Head of caudate nucleus (tissue), 42 donors: ENCODE results near the gene LMO3.
"Not testable (repeated sequence)": the region's sequence is repeated elsewhere in the genome, so short reads cannot be mapped to it uniquely, and the experiment has no call there.

ENCODE experiments used
- DNase-seq, 42 donors: peaks; one replicate each; pipeline versions ENCODE4 v3.0.0 to v3.0.0-alpha.2; 2020 to 2021; ENCODE audit warnings: mixed read lengths in 7 of 42
- intact Hi-C: fragments of 100-400 bp; cut with DNase I; formaldehyde crosslinking; loops from one replicate; pipeline ENCODE4 v1.15.0; 2022

The LMO3 gene

DNA sequence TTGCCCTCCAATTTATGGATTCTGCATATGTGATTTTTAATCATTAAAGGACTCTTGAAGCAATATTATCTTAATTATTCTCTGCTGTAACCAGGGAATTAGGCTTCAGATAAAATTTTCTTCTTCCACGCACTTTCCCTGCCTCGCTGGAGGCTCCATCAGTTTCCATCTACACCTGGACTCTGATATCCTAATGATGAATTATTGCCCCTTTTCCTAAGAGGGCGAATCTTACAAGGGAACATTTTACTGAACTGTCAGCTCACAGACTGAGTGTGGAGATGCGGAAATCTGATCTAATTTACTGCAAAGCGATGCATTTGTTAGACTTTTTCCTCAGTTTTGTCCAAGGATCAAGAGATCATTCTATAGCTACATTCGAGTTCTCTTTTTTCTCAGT is 43.0 kb downstream of the LMO3 start:
- no peak for DNase-seq
- intact Hi-C loops: no loop called here

DNA sequence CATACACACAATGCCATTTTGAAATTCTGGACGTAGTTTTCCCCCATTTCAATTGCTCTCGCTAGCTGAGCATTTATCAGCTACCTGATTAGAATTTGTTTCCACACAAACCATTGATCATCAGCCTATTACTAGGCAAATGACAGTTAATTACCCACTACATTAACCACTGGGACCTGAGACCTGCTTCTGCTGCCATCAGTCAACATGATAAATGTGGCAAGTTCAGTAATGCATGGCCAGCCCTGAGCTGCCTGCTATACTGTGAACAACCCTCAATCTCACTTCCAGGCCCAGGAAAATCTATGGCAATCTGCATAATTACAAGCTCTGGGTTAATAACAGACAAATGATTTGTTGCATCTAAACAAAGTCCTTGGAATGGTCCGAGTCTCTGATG is 43.5 kb downstream of the LMO3 start:
- intact Hi-C loops: no loop called here
- DNase-seq: no peak

DNA sequence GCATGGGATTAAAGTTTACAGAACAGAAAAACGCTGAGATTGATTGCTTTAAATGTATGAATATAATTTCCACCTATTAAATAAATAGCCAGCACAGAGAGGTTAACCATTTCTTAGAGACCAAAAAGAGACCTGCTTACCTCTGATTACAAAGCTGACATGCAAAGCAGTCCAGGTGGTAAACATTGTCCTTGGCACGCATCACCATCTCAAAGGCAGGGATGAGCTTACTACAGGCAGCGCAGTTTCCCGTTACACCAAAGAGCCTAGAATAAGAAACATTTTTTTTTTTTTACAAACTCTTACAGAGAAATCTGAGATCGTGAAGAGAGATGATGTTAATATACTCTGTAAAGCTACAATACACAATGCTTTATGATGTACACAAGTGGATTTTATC is 45.7 kb downstream of the LMO3 start:
- intact Hi-C loops: no loop called here
- no peak for DNase-seq

DNA sequence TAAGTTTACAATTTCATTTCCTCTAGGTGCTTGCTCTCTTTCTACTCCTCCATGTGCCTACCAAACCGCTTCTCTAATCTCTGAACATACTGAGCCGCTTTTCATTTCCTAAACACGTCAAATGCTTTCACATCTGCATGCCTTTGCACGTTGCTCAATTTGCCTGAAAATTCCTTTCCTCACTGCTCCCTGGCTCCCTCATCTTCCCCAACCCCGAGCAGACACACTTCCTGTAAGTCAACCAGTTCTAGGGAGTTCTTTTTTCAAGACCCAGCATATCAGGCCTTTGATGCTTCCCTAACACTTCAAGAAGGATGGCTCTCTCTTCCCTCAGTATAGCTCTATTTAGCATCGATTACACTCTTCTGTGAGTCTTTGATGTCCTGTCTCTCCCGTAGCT is 50.3 kb downstream of the LMO3 start:
- intact Hi-C loops: no loop called here
- DNase-seq: peak in 4 of 42 donors; percentile 21 to 49 (median 26)

DNA sequence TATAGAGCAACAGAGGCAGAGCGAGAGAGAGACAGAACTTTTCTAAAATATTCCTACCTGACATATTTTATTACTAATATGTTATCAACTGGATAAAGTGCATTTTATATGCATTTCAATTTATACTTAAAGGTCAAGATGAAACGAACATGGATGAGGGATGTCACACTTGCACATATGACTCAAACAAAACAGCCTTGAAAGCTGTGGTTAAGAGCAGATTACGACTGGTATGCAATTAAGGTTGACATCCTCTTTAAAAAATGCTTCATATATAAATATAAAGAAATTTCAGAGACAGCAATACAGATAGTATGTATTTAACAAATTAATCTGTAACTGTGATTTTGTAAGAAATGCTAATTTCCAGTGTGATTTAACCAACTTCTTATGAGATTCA is 52.5 kb downstream of the LMO3 start:
- no peak for DNase-seq
- intact Hi-C loops: no loop called here

DNA sequence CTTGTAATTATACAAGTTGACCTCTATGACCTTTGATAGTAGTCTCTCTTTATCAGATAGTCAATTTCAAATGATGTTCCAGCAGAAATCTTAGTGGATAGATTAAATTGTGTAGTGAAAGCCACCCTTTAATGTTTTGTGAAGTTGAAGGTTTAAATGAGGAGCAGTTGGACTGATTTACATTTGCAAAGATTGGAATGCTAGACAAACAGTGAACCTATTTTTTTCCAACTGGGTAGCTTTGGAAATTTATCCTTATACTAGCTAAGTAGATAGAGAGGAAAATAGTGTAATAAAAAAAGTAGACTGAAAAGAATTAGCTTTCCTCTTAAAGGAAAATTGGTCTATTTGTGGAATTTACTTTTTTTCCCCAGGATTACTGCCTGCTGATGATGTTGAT is 53.7 kb downstream of the LMO3 start:
- DNase-seq: no peak
- intact Hi-C loops: no loop called here

DNA sequence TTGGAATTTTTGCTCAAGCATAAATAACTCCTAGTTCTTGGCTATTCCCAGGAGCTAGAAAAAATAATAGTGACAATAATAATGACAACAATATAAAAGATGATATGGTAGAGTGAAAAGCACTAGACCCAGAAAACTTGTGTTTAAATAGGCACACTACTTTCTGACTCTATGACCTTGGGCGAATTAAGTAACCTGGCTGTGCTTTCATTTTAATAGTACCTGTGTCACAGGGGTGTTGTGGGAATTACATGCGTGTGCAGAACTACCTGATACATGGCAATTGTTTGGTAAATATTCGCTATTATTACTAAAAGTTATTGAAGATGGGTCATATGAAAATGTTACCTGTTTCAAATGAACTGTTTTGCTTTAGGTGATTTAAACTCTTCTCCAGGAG is 60.1 kb downstream of the LMO3 start:
- no peak for DNase-seq
- intact Hi-C loops: no loop called here

DNA sequence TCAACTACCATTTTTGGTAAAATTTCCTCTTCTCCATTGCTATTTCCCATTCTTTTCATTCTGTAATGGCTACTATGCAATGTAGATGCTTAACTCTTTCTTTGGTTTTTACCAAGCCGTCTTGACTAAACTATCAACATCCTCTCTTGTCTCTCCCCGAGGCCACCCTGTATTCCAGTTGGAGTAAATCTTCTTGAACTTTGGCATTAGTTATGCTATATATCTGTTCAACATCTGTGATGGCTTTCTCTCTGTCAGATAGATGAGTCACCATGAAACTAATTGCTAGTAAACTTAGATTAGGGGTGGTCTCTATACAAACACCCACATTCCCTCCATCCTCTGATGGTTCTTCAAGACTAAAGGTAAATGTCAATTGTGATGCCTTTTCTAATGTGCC is 63.4 kb downstream of the LMO3 start:
- intact Hi-C loops: no loop called here
- no peak for DNase-seq

DNA sequence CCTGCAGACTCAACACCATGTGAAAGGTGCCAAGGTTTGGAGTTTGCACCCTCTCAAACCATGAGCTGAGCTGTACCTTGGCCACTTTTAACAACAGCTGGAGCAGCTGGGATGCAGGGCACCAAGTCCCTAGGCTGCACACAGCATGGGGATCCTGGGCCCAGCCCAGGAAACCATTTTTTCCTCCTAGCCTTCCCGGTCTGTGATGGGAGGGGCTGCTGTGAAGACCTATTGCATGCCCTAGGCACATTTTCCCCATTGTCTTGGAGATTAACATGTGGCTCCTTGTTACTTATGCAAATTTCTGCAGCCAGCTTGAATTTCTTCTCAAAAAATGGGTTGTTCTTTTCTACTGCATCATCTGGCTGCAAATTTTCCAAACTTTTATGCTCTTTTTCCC is 68.3 kb downstream of the LMO3 start:
- intact Hi-C loops: not testable (repeated sequence)

DNA sequence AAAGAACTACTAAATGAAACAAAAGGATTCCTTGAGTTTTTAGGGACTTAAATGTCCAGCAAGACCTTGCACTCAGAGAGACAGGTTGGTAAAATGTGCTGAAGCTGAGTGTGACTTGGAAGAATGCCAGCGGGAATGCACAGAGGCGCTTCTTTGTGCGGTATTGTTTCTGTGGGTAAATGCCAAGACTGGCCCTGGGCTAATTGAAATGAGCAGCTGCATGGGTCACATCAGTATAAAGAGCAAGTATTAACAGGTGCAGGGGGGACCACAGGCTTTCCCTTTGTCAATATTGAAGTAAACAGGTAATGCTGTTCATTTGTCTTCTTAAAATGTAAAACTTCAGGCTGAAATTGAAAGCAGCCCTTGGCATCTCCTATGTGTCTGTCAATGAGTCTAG is 74.3 kb downstream of the LMO3 start:
- intact Hi-C loops: no loop called here
- peak in 3 of 42 donors; percentile 12 to 20 (median 16) for DNase-seq

More for the DNA sequence above, 68.3 kb downstream of the LMO3 start:
- not testable (repeated sequence) for DNase-seq

DNA sequence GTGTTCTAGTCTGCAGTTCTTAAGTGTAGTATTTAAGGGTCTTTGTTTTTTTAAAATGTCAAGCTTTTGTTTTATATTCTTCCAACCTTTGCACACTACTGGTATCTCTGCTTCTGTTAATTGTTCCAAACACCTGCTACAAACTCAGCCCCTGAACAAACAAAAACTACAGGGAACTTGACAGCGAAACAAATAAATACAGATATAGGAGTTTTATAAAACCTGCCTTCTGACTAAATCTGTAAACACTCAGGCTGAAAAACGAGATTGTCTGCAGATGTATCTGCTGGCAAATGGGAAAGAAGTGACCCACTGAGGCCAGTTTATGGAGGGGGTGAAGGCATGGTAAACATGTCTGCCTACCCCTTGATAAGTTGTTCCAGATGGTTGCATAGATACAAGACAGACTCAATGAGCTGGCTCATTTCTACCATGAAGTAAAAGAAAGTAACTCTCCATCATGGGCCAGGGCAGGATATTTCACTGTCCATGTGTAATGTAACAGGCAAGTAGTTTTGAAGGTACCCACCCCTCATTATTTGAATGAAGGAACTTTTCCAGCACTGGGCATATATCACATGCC is 75.6 kb downstream of the LMO3 start:
- no peak for DNase-seq
- intact Hi-C loops: no loop called here

DNA sequence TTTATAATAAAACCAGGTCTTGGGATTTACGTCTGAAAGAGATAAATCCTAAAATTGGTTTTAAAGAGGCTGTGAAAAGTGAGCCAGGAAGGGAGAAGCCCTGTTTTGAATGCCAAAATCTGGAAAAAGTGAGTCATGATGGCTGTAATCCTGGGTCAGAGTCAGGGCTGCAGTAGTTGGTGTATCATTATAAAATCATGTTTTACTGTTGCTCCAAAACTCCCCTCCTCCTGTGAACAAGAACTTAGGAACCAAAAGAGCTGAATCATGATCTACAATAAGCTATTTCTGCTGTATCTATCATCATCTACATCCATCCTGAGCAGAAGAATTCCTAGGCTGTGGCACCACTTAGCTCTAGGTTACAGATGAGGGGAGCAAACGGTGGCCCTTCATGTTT is 79.3 kb downstream of the LMO3 start:
- intact Hi-C loops: no loop called here
- no peak for DNase-seq

DNA sequence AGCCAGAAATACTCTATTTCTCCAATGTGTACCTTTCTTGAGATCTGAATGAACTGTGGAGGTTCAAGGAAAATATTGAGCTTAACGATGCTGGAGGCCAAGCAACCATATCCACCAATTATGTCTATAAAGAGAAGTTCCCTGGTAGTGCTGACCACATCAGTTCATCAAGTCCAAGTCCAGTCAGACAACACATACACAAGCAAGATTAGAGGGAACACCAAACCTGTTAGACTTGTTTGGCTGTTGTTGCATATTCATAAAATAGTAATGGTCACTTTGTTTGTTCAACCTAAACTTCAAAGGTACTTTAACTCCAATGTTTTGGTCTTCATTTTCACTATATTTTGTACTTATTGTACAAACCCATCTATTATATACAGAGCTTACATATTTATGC is 81.6 kb downstream of the LMO3 start:
- no peak for DNase-seq
- intact Hi-C loops: no loop called here

DNA sequence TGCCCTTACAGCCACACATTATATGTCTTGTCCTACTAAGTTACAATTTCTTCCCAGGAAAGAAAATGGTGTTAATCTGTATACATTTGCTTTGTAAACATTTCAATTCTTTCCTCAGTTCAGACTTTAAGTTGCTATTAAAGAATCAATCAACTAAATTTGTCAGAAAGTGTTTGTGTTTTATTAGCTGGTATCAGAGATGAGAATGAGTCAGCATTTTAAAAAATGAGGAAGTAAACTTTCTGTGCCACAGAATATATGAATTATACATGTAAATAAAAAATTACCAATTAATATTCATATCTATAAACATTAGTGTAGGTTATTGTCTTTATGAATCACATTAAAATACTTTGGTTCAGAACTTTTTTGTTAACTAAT is 82.0 kb downstream of the LMO3 start:
- no peak for DNase-seq
- intact Hi-C loops: no loop called here

DNA sequence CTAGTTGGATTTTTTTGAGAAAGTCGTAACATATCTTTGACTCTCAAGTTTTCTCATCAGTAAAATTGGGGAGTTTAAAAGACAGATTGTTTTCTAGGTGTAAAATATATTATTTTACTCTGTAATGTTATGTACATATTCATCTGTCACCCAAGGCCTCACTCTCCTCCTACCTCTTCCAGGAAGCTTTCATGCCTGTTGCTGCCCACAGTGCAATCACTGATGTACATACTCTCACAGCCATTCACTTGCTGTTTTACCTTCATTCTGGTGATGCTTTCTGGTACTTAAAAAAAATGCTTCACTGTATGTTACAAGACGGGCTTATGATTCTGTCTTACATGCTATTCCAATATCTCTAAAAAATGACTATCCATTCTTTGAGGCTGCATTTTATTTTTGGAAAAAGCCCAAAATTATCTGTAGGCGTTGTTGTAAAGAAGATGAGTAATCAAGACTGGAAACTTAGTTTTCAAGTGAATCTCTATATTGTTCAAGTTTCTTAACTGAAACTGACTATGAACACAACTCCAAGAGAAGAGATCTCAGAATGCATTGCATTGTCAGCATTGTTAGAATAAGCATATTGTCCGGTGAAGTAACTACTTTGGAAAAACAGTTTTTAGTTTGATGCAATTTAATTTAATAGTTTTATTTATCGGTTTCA is 82.5 kb downstream of the LMO3 start:
- intact Hi-C loops: no loop called here
- peak in 4 of 42 donors; percentile 13 to 46 (median 24) for DNase-seq

DNA sequence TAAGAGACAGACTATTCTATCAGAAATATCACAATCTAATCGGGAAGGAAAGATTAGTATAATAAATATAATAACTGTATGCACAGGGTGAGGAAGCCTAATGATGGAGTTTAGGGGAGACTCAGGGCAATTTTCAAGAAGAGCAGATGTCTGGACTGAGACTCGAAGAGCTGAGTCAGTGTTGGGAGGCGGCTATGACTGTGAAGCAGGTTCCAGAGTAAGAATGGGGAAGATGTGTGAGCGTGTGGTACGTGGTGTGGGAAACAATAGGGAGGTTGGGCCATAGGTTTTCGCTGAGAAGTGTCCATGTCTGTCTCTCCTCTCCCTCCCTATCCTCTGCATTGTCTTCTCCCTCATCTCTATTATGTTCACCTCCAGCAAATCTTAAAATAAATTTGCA is 85.6 kb downstream of the LMO3 start:
- peak in 8 of 42 donors; percentile 9 to 50 (median 20) for DNase-seq
- intact Hi-C loops: no loop called here

DNA sequence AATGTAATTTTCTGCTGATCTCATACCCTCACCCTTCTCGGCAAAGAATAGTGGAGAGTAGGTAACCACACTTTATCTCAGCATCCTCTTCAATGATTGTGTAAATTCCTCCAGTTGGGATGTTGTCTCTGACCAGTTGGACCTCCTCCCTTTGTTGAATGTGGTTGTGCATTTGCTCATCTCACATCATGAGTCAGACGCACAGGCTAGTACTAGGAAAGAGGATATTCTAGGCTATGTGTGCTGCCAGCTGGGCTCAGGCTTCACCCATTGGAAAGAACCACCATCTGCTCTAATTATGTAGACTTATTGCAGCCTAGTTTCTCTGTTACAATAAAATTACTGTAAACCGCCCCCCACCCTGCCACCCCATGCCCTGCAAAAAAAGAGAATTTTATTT is 90.3 kb downstream of the LMO3 start:
- intact Hi-C loops: no loop called here
- DNase-seq: no peak

DNA sequence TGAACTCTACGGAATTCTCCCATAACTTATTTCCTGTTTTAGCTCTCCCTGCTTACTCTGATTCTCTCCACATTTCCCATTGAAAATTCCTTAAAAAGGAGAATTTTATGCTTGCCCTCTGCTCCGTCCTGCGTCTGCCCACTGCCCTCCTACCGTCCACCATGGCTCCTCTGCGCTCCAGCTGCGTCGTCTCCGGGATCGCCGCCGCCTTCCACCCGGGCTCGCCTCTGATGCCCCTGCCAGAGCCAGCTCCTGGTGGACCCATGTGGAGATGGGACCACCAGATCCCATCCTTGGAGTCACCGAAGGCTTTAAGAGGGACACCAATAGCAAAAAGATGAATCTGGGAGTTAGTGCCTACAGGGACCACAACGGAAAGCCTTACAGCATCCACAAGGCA is 92.7 kb downstream of the LMO3 start:
- intact Hi-C loops: no loop called here
- DNase-seq: no peak

DNA sequence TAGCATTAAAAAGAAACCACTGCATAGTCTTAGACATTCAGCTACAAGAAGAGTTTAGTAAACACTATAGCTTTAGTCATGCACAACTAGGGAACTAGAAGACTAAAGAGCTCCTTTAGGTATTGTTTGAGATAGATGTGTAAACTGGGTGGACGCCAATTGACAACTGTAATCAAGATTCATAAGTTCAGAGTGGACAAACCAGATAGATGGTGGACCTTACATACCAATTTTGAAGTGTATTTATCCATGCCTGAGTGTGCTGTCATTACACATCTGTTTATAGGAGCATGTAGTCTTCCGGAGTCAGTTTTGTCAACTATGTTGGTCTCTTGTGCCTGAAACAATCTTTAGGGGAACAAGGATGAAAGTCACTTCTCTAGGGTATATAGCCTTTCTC is 96.6 kb downstream of the LMO3 start:
- no peak for DNase-seq
- intact Hi-C loops: no loop called here

DNA sequence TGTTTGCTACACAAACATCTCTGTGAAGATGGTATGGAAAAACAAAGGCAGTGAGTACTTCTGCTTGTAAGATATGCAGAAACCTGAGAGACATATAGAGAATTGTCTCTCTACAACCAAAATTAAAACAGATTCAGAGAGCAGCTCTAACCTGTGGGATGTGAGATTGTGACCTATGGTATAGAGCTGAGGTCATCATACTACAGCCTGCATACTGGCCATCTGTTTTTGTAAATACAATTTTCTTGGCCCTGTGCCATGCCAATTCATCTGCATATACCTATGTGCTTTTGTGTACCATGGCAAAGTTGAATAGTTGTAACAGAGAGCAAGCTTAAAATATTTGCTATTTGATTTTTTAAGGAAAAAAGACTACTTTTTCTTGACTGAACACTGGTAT is 99.6 kb downstream of the LMO3 start:
- intact Hi-C loops: no loop called here
- DNase-seq: no peak

DNA sequence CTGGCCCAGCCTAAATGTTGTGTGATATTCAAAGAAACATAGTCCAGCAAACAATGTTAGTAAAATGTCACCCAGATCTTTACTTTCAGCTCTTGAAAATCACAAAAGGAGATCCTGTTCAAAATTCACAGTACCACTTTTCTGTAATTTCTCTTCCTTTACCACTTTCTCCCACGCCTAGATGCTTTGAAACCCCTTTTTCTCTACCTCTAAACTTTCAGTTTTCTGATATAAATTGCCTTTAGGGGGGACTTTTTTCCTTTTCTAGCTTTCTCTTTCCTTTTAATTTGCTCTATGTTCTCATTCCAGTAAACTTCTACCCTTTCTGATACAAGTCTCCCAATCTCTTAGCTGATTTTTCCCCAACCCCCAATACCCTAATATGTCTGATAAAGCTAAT is 101.8 kb downstream of the LMO3 start:
- DNase-seq: no peak
- intact Hi-C loops: no loop called here

DNA sequence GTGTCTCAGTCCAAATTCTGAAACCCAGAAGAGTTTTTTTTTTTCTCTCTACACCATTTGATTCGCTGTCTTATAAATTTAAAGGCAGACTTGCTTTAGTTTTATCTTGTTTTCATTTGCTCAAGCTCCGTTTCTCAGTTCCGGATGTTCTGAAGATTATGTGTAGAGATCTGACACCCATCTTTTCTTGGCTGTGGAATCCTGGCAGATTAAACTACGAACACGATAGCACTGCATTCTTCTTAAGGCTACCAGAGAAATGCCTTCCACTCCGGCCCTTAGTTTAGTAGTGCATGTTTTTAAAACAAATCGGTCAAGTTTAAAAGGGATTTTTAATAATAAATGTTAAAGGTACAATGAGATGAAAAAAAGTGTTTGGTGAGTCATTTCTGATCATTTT is 106.4 kb downstream of the LMO3 start:
- intact Hi-C loops: no loop called here
- DNase-seq: no peak
